HG03103 (cell line): ENCODE data around the gene C8G.

ENCODE experiments used
- ATAC-seq: cut with Tn5 transposase; IDR thresholded peaks from one replicate; pipeline ENCODE4 v1.9.1; 2021; ENCODE audit warnings: low read depth; ENCODE audit not compliant: unreplicated experiment

C8G gene

DNA sequence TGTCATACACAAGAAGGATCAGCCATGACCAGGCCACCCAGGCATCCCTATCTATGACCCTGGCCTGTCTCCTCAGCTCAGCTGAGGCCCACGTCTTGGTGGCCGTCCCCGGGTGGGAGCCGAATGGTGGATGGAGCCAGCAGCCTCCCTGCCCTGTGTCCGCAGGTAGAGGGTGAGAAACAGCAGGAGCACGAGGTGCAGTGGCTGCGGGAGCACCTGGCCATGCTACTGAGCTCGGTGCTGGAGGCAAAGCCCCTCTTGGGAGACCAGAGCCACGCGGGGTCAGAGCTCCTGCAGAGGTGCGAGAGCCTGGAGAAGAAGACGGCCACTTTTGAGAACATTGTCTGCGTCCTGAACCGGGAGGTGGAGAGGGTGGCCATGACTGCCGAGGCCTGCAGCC lies 25.0 kb upstream of the C8G start:
- no peak for ATAC-seq

DNA sequence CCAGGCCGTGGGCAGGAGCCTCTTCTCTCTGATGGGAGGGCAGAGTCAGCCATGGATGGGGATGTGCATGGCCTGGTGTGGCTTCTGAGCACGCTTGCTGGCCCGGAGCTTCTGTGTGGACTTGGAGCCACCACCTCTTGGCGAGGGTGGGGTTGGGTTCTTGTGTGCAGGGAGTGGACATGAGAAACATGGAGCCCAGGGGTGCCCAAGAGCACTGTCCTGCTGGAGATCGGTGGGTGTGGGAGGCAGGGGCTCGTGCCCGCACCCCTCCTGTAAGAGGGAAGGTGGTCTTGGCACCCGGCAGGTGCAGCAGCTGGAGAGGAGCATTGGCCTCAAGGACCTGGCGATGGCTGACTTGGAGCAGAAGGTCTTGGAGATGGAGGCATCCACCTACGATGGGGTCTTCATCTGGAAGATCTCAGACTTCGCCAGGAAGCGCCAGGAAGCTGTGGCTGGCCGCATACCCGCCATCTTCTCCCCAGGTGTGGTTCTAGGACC lies 24.3 kb upstream of the C8G start:
- ATAC-seq: no peak

DNA sequence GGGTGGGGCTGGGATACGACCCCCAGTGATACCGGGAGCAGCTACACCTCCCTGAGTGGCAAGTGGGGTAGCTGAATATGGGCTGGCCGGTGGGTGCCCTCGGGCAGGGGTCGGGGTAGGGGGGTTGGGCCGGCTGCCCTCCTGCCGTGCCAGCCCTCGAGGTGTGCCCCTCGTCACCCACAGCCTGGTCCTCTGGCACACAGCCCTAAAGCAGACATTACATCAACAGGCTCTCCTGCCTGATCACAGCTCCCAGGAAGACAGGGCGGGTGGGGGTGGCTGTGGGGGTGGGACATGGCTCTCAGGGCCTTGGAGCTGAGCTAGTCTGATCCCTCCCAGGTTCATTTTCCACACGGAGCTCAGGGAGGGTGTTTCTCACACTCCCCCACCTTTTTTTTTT lies 23.7 kb upstream of the C8G start:
- no peak for ATAC-seq

DNA sequence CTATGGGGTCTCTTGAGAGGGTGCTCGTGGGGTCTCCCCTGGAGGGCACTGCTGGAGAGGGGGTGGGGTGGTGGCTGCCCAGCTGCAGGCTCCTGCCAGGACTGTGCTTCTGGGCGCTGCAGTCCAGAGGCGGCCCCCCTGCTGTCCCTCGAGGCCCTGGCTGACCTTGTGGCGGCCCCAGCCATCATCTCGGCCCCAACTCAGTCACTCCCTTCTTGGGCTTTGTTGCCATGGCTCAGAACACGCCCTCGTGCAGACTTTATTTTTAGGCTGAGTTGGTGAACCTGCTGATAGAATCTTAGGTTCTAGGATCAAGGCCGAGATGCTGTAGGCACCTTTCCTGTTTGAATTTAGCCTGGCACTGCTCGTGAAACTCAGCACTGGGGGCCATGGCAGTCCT lies 23.3 kb upstream of the C8G start:
- ATAC-seq: no peak

DNA sequence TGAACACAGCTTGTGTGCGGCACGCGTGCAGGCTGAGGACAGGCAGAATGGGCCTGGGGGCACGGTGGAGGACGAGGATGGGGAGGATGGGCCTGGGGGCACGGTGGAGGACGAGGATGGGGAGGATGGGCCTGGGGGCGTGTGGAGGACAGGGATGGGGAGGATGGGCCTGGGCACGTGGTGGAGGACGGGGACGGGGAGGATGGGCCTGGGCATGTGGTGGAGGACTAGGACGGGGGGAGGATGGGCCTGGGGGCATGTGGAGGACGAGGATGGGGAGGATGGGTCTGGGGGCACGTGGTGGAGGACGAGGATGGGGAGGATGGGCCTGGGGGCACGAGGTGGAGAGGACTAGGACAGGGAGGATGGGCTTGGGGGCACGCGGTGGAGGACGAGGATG lies 22.5 kb upstream of the C8G start:
- ATAC-seq: no peak

DNA sequence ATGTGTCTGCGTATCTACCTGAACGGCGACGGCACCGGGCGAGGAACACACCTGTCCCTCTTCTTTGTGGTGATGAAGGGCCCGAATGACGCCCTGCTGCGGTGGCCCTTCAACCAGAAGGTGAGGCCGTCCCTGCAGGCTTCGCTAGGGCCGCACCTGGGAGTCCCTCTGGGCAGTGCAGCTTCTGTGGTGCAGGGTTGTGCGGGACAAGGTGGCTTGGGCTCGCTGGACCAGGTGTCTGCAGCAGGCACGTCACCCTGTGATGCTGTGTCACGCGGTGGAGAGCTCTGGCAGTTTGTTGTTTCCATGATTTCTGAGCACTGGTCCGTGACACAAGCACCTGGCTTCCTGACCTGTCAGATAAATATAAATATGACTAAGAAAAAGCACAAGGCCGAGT lies 21.2 kb upstream of the C8G start:
- no peak for ATAC-seq

DNA sequence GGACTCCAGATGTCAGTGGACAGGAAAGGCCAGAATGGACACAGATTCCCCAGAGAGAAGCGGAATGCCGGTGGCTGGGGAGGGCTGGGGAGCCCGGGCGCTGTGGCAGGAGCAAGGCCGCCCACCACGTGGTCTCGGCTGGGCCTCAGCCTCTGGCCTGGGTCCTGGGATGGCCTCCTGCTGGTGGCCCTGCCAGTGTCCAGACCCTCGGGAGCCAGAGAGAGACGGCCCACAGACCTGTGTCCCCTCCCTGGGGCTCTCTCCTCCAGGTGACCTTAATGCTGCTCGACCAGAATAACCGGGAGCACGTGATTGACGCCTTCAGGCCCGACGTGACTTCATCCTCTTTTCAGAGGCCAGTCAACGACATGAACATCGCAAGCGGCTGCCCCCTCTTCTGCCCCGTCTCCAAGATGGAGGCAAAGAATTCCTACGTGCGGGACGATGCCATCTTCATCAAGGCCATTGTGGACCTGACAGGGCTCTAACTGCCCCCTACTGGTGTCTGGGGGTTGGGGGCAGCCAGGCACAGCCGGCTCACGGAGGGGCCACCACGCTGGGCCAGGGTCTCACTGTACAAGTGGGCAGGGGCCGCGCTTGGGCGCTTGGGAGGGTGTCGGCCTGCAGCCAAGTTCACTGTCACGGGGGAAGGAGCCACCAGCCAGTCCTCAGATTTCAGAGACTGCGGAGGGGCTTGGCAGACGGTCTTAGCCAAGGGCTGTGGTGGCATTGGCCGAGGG lies 19.5 kb upstream of the C8G start:
- no peak for ATAC-seq

DNA sequence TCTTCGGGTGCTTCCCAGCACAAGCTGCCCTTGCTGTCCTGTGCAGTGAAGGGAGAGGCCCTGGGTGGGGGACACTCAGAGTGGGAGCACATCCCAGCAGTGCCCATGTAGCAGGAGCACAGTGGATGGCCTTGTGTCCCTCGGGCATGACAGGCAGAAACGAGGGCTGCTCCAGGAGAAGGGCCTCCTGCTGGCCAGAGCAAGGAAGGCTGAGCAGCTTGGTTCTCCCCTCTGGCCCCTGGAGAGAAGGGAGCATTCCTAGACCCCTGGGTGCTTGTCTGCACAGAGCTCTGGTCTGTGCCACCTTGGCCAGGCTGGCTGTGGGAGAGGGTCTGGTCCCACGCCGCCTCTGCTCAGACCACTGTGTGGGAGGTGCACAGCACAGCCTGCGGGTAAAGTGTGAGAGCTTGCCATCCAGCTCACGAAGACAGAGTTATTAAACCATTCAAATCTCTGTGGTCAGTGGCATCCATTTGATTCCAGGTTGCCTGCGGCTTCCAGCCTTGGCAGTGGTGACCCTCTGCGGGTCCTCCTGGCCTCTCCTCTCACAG lies 18.8 kb upstream of the C8G start:
- no peak for ATAC-seq

DNA sequence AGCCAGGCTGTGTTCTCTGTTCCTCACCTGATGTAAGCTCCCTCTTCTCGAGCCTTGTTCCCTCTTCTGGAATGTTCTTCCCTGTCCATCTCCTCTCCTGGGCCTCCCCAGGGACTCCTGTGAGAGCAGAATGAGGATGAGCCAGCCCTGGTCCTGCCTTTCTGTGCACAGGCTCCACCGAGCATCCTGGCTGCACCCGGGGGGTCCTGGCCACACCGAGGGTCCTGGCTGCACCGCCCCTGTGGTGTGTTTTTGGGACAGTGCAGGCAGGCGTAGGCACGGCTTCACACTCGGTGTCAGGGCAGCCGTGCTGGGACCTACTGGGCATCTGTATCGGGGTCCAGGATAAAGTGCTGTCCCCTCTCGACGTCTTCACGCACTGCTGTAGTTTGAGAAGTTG lies 18.3 kb upstream of the C8G start:
- no peak for ATAC-seq

DNA sequence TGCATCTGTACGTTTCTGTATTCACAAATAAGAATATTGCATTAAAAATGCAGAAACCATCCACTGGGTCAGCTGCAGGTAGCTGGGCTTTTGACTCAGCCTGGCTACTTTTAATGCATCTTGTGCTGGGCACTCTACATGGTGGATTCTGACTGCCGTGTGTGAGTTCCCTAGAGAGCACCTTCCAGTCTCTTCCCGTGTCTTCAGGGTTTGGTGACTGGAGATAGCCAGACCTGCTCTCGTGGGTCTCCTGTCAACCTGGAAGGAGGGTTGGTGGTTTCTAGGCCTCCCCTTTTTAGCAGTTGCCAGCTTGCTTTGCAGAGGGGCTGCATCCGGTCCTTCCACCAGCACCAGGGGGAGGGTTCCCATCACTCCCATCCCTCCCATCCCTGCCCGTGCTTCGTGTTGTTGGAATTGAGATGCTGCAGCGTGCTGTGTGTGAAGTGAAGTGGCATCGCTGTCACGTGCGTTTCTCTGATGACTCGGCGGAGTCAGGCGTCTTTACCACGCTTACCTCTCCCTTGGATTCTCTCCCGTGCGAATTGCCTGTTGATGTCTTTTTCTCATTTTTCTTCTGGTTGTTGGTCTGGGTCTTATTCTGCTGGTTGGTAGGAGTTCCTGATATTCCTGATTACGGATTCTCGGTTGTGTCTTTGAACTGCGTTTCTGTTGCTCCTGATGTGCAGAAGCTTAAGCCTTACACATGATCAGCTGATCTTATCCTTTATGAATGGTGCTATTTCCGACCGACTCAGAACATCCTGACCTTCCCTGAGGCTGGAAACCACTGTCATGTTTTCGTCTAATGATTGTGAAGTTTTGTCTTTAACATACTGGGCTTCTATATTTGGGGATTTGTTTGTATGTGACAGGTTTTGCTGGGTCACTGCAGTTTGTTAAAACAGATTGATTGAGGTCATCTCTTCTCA lies 17.4 kb upstream of the C8G start:
- ATAC-seq: no peak

DNA sequence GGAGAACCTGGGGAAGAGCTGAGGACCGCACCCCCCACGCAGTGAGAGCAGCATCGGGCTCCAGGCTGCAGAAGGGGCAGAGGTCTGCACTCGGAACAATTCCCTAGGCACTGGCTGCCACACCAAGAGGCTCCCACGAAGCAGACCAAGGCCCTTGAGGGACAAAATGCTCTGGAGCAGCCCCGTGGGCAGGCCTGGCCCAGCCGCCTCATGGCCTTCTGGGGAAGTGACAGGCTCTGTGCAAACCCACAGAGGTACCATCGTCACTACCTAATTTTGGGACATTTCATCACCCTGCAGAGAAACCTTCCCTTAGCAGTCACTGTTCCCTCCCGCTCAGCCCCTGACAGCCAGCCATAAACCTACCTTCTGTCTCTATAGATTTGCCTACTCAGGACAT lies 16.5 kb upstream of the C8G start:
- no peak for ATAC-seq

DNA sequence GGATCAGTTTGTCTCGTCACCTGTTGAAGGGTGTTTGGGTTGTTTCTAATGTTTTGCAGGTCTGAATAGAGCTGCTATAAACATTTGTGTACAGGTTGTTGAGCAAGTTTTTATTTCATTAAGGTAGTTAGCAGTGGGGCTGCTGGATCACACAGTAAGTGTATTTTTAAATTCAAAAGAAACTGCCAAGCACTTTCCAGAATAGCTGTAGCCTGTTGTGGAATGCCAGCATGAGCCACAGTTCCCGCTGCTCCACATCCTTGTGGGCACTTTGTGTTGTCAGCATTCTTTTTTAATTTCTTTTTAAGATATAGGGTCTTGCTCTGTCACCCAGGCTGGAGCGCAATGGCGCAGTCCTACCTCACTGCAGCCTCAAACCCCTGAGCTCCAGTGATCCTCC lies 15.0 kb upstream of the C8G start:
- no peak for ATAC-seq

DNA sequence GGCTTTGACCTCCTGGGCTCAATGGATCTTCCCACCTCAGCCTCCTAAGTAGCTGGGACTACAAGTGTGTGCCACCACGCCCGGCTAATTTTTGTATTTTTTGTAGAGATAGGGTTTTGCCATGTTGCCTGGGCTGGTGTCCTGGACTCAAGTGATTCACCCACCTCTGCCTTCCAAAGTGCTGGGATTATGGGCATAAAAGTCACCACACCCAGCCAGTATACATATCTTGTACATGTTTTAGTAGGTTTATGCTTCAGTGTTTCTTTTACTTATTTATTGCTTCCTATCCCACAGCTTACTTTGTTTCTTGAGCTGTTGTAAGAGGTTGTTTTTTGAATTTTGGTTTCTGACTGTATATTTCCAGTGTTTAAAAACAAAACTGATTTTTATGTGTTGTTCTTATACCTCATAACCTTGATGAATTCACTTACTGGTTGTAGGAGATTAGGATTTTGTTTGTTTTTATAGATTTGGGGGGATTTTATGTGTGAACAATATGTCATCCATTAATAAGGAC lies 13.4 kb upstream of the C8G start:
- no peak for ATAC-seq

DNA sequence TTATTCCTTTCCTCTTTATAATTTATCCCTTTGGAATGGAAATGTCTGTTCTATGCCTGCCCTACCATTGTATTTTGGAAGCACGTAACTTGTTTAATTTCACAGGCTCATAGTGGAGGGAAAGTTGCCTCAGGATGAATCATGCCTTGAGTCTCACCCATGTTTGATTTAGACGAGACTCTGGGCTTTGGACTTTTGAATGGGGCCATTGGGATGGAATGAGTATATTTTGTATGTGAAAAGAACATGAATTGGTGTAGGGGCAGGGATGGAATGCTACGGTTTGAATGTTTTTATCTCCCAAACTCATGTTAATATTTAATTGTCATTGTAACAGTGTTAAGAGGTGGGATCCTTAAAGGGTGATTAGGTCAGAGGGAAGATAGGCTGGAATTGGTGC lies 10.8 kb upstream of the C8G start:
- no peak for ATAC-seq

DNA sequence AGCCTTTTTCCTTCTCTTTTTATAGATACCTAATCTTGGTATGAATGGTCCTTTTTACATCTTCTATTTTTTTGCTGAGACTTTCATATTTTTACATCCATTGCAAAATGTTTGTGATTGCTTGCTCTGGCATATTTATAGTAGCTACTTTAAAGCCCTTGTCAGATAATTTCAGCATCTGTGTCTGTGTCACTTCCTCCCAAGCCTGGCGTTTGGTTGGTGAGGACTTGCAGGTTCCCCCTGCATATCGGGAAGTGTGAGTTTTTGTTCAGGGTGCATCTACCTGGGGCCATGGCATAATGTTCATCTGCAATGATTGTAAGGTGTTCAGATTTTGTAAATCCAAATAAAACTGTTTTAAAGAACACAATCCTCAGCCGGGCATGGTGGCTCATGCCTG lies 9.4 kb upstream of the C8G start:
- no peak for ATAC-seq

DNA sequence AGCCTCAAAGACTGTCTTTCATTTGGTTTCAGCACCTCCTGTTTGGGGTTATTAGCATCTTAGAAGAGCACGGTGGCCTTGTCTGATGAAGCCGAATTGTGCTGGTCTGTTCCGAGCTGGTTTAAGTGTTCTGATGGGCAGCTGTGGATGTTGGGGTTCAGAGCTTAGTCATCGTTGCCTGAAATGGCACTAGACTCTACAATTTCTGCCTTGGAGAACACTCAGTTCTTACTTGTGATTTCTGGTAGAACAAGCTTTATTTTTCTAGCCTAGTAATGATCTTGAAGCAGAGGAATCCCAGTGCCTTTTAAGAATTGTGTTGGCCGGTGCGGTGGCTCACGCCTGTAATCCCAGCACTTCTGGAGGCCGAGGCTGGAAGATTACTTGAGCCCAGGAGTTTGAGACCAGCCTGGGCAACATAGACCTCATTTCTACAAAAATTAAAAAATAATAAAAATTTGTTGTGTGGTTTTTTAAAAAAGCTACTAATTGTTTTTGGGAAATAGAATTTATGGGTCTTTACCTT lies 8.3 kb upstream of the C8G start:
- ATAC-seq: no peak

DNA sequence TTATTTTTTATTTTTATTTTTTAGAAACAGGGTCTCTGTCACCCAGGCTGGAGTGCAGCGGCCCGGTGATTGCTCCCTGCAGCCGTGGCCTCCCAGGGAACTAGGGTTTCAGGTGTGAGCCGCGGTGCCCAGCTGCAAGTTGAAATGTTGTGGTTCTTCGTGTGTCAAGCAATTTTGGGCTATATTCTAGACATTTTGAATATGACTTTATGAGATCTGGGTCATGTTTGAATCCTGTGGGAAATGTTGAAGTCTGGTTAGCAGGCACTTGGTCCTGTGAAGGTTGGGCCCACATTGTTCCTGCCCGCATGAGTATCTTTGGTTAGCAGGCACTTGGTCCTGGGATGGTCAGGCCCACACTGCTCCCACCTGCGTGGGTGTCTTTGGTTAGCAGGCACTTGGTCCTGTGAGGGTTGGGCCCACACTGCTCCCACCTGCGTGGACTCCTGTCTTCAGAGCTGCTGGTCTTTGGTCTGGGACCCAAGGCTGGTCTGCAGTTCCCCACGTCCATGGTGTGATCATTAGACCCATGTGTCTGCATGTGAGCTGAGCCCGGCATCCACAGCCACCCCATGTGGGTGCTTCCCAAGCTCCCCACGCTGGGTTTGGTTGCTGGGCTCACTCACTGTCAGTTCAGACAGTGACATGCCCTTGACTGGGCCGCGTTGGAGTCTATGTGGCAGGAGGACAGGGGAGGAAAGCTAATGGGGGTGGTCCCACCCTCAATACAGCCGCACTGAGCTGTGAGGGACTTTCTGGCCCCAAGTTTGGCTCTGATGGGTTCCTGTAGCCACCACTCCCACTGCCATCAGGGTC lies 7.6 kb upstream of the C8G start:
- ATAC-seq: no peak

DNA sequence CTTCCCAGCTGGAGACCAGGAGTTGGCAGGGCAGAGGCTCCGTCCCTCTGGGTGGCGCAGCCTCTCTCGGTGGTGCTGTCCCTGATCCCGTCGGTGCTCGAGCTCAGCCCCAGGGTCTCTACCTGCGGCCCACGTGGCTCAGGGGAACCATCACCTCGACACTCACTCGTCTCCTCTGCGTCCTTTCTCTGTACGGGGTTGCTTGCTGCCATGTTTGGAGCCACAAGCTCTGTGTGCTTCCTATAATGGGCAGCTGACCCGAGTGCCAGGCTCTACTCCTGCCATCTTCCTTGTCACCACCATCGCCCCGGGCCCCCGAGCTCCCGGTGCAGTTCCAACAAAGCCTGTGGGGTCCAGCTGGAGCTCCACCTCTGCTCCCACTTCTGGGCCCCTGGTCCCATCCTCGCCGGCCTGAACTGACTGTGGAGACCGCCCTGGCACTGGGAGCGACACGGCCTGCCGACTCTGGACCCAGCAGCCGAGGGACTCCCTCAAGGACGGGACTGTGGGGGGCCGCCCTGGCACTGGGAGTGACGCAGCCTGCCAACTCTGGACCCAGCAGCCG lies 5.5 kb upstream of the C8G start:
- no peak for ATAC-seq

DNA sequence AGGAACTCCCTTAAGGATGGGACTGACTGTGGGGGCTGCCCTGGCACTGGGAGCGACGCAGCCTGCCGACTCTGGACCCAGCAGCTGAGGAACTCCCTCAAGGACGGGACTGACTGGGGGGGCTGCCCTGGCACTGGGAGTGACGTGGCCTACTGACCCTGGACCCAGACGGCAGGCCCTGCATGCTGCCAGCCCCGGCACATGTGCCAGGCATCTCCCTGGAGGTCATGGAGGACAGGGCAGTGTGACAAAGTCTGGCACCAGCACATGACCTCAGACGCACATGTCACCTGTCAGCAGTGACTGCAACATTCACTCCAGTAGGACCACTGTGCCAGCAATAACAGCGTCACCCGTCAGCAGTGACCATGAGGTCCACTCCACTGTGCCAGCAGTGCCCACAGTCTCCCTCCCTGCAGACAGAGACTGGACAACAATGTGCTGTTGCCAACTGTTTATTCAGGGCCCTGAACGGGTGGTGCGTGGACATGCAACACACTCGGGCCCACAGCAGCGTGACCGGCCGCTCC lies 5.0 kb upstream of the C8G start:
- no peak for ATAC-seq
